NOMO-1 treated with dmso at 0.1 percent for 144 hours (cell line): Measurements from ENCODE around the gene UNC79.
"Not testable (repeated sequence)": the region's sequence is repeated elsewhere in the genome, so short reads cannot be mapped to it uniquely, and the experiment has no call there.

ENCODE experiments used
- DNase-seq: peaks from one replicate; lab custom pipeline; 2025; ENCODE audit not compliant: unreplicated experiment; lab: John Stamatoyannopoulos, UW

UNC79 gene

GRCh38 chr14:93493054-93493453, 62.3 kb downstream of the UNC79 start:
- DNase-seq, result no peak

- DNase-seq, result peak; percentile 17
Measured at GRCh38 chr14:93493622-93494021, 62.9 kb downstream of the UNC79 start.

GRCh38 chr14:93496856-93497741, 66.4 kb downstream of the UNC79 start:
- DNase-seq, result no peak

DNA sequence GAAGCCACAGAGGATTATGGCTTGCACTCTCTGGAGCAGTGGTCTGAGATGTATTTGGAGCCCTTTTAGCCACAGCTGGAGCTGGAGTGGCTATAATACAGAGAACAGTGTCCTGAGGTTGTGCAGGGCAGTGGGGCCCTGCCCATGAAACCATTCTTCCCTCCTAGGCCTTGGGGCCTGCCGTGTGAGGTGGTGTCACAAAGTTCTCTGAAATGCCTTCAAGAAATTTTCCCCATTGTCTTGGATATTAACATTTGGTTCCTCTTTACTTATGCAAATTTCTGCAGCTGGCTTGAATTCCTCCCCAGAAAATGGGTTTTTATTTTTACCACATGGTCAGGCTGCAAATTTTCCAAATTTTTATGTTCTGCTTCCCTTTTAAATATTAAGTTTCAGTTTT, 79.3 kb downstream of the UNC79 start:
- no peak for DNase-seq

- DNase-seq, result no peak
Measured at GRCh38 chr14:93511001-93511400, 80.3 kb downstream of the UNC79 start.

- no peak for DNase-seq
Measured at GRCh38 chr14:93520053-93520607, 89.4 kb downstream of the UNC79 start.

DNA sequence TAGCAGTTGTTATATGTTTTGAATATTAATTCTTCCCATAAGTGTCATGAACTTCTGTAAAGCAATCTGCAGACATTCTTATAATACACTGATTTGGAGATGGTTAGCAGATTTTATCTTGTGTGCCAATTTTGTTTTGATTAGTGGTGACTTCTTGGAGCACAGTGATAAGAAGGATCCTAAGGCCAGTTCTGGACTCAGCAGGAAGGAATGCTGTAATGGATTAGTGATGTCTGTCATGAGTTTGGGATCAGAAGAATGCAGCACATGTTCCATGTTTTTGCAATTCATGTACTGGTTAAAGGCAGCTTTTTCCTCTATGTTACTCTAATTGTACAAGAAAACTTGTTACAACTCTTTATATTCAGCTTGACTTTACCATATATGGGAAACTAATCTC, 91.5 kb downstream of the UNC79 start:
- no peak for DNase-seq

DNA sequence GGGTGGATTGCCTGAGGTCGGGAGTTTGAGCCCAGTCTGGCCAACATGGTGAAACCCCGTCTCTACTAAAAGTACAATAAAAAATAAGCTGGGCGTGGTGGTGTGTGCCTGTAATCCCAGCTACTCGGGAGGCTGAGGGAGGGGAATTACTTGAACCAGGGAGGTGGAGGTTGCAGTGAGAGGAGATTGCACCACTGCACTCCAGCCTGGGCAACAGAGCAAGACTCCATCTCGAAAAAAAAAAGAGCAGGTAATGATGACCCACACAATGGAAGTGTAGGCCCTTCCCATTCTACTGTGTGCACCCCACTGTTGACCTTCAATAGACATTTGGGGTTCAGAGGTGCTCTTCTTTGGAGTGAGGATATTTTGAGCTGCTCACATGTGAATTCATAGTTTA, 94.5 kb downstream of the UNC79 start:
- DNase-seq, result not testable (repeated sequence)

GRCh38 chr14:93525696-93526451, 95.1 kb downstream of the UNC79 start:
- DNase-seq, result no peak

DNA sequence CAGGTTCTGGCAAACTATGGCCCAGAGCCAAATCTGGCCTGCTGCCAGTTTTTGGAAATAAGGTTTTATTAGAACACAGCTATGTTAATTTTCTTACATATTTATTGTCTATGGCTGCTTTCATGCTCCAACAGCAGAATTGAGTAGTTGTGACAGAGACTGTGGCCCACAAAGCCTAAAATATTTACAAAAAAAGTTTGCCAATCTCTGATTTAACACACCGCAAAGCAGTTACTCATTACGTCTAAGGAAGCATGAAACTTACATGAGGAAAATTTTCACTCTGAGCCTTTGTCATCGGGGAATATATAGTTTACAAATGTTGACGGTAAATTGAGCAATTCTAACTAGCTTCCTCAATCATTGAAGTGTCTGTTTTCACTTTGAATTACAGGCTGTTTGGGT, 96.5 kb downstream of the UNC79 start:
- peak; percentile 89 for DNase-seq

GRCh38 chr14:93528884-93529558, 98.3 kb downstream of the UNC79 start:
- no peak for DNase-seq

DNA sequence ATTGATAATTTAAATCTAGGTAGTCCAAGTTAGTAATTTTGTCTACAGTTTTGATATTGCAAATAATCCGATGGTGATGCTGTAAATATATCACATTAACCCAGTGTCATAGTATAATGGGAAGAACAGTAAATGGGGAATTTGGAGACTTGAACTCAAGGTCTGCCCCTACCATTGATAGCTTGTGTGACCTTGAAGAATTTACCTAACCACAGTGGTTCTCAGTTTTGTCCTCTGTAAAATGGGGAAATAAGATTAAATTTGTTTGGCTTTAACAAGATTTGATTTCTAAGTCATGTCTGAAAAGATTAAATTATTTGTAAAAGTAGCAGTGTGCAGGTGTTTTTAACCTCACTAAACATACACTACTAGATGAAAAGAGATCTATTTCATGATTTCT, 100.9 kb downstream of the UNC79 start:
- no peak for DNase-seq

DNA sequence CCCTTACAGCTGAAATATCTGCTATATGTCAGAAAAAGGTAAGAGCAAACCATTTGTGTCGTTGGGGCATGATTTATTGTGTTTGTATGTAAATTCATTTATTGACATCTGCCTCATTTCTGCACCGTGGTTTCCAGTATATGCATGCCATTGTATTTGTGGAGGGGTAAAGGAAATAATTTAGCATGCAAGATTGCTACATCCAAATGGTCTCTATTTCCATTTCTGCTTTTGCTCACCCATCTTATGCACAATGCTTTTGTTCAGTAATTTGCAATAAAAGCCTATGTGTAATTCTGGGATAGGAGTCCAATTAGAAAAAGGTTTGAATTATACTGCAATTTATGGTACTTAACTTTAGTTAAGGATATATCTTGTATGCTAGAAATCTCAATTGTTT, 101.8 kb downstream of the UNC79 start:
- no peak for DNase-seq

- DNase-seq, result no peak
Measured at GRCh38 chr14:93533437-93533836, 102.7 kb downstream of the UNC79 start.

DNA sequence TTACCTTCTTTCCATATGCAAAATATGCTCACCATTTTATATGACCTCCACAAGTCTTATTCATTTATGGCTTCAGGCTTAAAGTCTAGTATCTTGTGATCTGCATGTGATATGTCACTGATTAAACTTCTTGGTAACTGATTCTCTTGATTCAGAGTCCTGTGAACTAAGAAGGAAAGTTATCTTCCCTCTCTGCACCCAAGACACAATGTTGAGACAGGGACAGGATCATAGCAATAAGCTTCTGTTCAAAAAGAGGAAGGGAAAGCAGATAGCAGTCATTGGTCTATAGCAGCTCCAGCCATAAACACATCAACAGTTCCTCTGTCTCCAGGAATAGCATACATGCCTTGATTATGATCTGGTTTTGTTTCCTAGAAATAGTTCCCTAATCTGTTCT, 103.1 kb downstream of the UNC79 start:
- peak; percentile 78 for DNase-seq

DNA sequence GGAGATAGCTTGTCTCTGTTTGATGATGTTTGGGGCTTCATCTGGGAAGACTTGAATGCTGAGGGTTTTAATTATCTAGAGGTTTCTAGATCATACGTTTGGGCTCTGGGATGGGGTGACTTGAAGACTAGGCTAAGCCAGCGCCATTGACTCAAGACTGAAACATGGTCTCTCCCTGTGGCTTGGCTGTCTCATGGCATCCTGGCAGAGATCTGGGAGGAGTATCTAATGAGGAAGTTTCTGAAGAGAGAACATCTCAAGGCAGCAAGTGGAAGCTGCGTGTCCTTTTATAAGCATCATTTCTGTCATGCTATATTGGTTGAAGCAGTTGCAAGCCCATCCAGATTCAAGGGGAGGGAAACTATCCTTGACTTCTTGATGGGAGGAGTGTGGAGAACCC, 104.8 kb downstream of the UNC79 start:
- DNase-seq, result no peak

- no peak for DNase-seq
Measured at GRCh38 chr14:93536945-93537344, 106.2 kb downstream of the UNC79 start.

GRCh38 chr14:93537951-93538350, 107.2 kb downstream of the UNC79 start:
- no peak for DNase-seq

DNA sequence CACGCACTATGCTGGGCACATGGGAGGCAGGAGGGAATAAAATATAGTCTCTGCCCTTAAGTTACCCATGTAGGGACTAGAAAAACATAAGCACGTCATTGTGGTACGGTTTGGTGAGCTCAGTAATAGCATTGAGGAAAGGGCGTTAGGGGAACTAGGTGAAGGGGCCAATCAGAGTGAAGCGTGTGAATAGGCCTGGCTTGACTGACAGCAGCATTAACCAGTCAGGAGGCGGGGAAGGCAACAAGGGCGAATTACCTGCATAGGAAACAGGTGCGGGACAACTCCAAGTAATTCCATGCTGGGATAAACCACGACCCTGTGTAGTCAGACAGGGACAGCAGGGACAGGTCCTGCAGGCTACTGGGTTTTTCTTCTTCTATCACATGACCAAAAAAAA, 107.7 kb downstream of the UNC79 start:
- DNase-seq, result no peak

DNA sequence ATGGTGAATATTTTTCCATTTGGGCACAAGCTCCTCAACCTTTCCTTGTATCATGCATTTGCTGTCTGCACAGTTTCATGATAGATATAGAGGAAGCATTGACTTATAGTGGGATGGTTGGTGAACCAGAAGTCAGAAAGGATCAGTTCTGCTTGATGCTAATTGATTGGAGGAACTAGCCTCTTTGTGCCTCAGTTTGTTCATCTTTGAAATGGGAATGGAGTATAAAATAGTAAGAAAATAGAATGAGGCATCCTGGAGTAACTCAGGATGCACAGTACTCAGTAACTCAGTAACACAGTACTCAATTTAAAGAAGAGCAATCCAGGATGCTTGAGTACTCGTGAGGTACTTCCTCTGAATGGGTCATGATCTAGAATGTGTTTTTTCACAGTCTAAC, 109.5 kb downstream of the UNC79 start:
- no peak for DNase-seq

DNA sequence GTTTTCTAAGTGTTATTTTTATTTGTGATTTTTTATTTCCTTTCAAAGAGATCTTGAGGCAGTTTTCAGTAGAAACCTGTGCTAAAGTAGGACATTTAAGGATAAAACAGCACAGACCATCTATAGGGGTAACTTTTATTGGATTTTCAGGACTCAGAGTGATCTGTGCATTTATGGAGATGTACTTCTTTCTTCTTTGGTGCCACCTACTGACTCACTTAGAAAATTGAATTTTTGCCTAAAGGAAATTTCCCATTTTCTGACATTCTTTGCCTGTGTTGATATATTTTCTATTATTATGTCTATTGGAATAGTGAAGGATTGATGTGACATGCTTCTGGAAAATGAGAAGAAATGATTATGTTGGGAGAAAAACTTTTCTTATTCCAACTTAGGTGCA, 113.0 kb downstream of the UNC79 start:
- DNase-seq, result no peak
